ENCODE results near the gene POLR2E. TPM values are rescaled to one million over a fixed set of nuclear protein-coding genes. Genes with fewer than 3 reads are reported as not detected.

POLR2E gene
- total and polyA plus RNA-seq, 2 experiments from 2014 or later = 257 to 286 TPM

- TF ChIP-seq, protein P1, sequence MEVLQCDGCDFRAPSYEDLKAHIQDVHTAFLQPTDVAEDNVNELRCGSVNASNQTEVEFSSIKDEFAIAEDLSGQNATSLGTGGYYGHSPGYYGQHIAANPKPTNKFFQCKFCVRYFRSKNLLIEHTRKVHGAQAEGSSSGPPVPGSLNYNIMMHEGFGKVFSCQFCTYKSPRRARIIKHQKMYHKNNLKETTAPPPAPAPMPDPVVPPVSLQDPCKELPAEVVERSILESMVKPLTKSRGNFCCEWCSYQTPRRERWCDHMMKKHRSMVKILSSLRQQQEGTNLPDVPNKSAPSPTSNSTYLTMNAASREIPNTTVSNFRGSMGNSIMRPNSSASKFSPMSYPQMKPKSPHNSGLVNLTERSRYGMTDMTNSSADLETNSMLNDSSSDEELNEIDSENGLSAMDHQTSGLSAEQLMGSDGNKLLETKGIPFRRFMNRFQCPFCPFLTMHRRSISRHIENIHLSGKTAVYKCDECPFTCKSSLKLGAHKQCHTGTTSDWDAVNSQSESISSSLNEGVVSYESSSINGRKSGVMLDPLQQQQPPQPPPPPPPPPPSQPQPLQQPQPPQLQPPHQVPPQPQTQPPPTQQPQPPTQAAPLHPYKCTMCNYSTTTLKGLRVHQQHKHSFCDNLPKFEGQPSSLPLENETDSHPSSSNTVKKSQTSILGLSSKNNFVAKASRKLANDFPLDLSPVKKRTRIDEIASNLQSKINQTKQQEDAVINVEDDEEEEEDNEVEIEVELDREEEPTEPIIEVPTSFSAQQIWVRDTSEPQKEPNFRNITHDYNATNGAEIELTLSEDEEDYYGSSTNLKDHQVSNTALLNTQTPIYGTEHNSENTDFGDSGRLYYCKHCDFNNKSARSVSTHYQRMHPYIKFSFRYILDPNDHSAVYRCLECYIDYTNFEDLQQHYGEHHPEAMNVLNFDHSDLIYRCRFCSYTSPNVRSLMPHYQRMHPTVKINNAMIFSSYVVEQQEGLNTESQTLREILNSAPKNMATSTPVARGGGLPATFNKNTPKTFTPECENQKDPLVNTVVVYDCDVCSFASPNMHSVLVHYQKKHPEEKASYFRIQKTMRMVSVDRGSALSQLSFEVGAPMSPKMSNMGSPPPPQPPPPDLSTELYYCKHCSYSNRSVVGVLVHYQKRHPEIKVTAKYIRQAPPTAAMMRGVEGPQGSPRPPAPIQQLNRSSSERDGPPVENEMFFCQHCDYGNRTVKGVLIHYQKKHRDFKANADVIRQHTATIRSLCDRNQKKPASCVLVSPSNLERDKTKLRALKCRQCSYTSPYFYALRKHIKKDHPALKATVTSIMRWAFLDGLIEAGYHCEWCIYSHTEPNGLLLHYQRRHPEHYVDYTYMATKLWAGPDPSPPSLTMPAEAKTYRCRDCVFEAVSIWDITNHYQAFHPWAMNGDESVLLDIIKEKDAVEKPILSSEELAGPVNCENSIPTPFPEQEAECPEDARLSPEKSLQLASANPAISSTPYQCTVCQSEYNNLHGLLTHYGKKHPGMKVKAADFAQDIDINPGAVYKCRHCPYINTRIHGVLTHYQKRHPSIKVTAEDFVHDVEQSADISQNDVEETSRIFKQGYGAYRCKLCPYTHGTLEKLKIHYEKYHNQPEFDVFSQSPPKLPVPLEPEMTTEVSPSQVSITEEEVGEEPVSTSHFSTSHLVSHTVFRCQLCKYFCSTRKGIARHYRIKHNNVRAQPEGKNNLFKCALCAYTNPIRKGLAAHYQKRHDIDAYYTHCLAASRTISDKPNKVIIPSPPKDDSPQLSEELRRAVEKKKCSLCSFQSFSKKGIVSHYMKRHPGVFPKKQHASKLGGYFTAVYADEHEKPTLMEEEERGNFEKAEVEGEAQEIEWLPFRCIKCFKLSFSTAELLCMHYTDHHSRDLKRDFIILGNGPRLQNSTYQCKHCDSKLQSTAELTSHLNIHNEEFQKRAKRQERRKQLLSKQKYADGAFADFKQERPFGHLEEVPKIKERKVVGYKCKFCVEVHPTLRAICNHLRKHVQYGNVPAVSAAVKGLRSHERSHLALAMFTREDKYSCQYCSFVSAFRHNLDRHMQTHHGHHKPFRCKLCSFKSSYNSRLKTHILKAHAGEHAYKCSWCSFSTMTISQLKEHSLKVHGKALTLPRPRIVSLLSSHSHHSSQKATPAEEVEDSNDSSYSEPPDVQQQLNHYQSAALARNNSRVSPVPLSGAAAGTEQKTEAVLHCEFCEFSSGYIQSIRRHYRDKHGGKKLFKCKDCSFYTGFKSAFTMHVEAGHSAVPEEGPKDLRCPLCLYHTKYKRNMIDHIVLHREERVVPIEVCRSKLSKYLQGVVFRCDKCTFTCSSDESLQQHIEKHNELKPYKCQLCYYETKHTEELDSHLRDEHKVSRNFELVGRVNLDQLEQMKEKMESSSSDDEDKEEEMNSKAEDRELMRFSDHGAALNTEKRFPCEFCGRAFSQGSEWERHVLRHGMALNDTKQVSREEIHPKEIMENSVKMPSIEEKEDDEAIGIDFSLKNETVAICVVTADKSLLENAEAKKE (CRISPR knock-in tag; IDR thresholded peaks at IDR 0.05) = no peak
- TF ChIP-seq NANOG (IDR thresholded peaks at IDR 0.05; ENCODE audit: borderline replicate concordance) (no peak), ZNF114 (CRISPR knock-in tag; IDR thresholded peaks at IDR 0.05) (no peak), REST (IDR thresholded peaks at IDR 0.05; ENCODE audit: unreplicated experiment) (no peak), JUNB (IDR thresholded peaks at IDR 0.05; ENCODE audit: unreplicated experiment) (no peak), EZH2 (IDR thresholded peaks at IDR 0.05; ENCODE audit: low read depth, unreplicated experiment) (no peak), EZH2phosphoT487 (IDR thresholded peaks at IDR 0.05; ENCODE audit: unreplicated experiment) (no peak), ZNF331 (CRISPR knock-in tag; IDR thresholded peaks at IDR 0.05; ENCODE audit: low read depth) (no peak), CREB1 (CRISPR knock-in tag; IDR thresholded peaks at IDR 0.05; ENCODE audit: low read depth) (no peak), POLR2AphosphoS5 (IDR thresholded peaks at IDR 0.05; ENCODE audit: low read depth) (no peak), STAT1 (IDR thresholded peaks at IDR 0.05; ENCODE audit: unreplicated experiment) (no peak)
- TF ChIP-seq, protein P2, sequence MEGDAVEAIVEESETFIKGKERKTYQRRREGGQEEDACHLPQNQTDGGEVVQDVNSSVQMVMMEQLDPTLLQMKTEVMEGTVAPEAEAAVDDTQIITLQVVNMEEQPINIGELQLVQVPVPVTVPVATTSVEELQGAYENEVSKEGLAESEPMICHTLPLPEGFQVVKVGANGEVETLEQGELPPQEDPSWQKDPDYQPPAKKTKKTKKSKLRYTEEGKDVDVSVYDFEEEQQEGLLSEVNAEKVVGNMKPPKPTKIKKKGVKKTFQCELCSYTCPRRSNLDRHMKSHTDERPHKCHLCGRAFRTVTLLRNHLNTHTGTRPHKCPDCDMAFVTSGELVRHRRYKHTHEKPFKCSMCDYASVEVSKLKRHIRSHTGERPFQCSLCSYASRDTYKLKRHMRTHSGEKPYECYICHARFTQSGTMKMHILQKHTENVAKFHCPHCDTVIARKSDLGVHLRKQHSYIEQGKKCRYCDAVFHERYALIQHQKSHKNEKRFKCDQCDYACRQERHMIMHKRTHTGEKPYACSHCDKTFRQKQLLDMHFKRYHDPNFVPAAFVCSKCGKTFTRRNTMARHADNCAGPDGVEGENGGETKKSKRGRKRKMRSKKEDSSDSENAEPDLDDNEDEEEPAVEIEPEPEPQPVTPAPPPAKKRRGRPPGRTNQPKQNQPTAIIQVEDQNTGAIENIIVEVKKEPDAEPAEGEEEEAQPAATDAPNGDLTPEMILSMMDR (conservative IDR thresholded peaks at IDR 0.05; ENCODE audit: low read depth in 2 of 2) = no peak
These were observed 31.1 kb downstream of the POLR2E start (continued) for GRCh38 chr19:1063909-1064660.
